ENCODE measurements around the gene SDHAF4. TPM values are rescaled to one million over a fixed set of nuclear protein-coding genes. Genes with fewer than 3 reads are reported as not detected.
"Not testable (repeated sequence)": the region's sequence is repeated elsewhere in the genome, so short reads cannot be mapped to it uniquely, and the experiment has no call there.

The SDHAF4 gene
- total and polyA plus RNA-seq, 8 donors = 3.2 to 16.3 (median 8.2) TPM; not detected in 1

GRCh38 chr6:70593118-70593486 is 26.4 kb downstream of the SDHAF4 start:
- intact Hi-C loops (cut with DNase I; ENCODE audit: low total_unique reads) = no loop called here
- Histone ChIP-seq H3K4me3 (no peak overlapping the region), H3K27ac (no peak overlapping the region), H3K36me3 (peaks cover 0 to 29% (median 13%) of the 10 kb centered on the region in 4 donors), H3K4me1 (no peaks in the 10 kb centered on the region), H3K9me3 (no peaks in the 10 kb centered on the region), H3K27me3 (no peaks in the 10 kb centered on the region)
- DNase-seq = no peak
- 90 to 98% (median 96%) methylated on average over 3 of the region's 3 CpGs for WGBS, 5 donors
- TF ChIP-seq, protein P1, sequence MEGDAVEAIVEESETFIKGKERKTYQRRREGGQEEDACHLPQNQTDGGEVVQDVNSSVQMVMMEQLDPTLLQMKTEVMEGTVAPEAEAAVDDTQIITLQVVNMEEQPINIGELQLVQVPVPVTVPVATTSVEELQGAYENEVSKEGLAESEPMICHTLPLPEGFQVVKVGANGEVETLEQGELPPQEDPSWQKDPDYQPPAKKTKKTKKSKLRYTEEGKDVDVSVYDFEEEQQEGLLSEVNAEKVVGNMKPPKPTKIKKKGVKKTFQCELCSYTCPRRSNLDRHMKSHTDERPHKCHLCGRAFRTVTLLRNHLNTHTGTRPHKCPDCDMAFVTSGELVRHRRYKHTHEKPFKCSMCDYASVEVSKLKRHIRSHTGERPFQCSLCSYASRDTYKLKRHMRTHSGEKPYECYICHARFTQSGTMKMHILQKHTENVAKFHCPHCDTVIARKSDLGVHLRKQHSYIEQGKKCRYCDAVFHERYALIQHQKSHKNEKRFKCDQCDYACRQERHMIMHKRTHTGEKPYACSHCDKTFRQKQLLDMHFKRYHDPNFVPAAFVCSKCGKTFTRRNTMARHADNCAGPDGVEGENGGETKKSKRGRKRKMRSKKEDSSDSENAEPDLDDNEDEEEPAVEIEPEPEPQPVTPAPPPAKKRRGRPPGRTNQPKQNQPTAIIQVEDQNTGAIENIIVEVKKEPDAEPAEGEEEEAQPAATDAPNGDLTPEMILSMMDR (IDR thresholded peaks at IDR 0.05) = no peak
- TF ChIP-seq POLR2AphosphoS5 (IDR thresholded peaks at IDR 0.05) (no peak), POLR2A (IDR thresholded peaks at IDR 0.05) (no peak), EP300 (IDR thresholded peaks at IDR 0.05) (no peak)

DNA sequence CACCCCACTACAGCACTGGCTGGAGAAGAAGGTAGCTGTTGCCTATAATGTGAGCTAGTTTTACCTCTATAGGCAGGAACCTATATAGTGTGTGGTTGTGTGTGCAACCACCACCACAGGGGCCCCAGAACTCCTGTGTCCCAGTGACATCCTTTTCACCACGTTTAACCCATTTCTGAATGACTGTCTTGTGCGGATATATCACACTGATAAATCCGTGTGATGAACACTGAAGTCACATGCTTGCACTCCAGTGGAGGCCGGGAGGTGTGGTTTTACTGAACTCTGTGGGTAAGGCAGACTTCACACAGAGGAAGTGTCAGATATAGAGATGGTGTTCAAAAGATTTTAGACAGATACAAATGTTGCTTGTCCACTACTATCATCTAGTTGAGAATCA is 32.5 kb downstream of the SDHAF4 start:
- Histone ChIP-seq H3K27me3 (no peaks in the 10 kb centered on the region), H3K4me1 (no peaks in the 10 kb centered on the region), H3K4me3 (no peak overlapping the region), H3K36me3 (peaks cover 0 to 4% (median 0%) of the 10 kb centered on the region in 4 donors), H3K27ac (no peak overlapping the region), H3K9me3 (peaks cover 0 to 5% (median 2%) of the 10 kb centered on the region in 4 donors)
- intact Hi-C loops (cut with DNase I; ENCODE audit: low total_unique reads) = no loop called here
- peak in 1 of 2 donors; percentile 26 for DNase-seq
- 67 to 79% (median 68%) methylated on average over 4 of the region's 4 CpGs for WGBS, 5 donors
- TF ChIP-seq POLR2A (IDR thresholded peaks at IDR 0.05) = no peak
- TF ChIP-seq POLR2AphosphoS5 (IDR thresholded peaks at IDR 0.05) = no peak
- no peak for TF ChIP-seq EP300 (IDR thresholded peaks at IDR 0.05)
- TF ChIP-seq, protein P1 (IDR thresholded peaks at IDR 0.05) = no peak

DNA sequence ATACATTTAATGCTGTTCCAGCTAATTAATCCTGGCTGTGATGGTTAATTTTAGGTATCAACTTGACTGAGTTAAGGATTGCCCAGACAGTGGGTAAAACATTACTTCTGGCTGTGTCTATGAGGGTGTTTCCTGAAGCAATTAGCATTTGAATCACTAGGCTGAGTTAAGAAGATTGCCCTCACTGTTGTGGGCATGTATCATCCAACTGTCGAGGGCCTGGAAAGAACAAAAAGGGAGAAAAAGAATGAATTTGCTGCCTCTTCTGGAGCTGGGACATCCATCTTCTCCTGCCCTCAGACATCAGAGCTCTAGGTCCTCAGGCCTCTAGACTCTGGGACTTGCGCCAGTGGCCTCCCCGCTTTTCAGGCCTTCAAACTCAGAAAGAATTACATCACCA is 34.3 kb downstream of the SDHAF4 start:
- H3K27me3 ChIP-seq = no peaks in the 10 kb centered on the region
- WGBS, 5 donors = 62 to 81% (median 75%) methylated on average over 3 of the region's 3 CpGs
- TF ChIP-seq EP300 (IDR thresholded peaks at IDR 0.05) = no peak
- intact Hi-C loops (cut with DNase I; ENCODE audit: low total_unique reads) = no loop called here
- H3K4me1 ChIP-seq = no peaks in the 10 kb centered on the region
- no peak overlapping the region for H3K4me3 ChIP-seq
- no peak for DNase-seq
- H3K27ac ChIP-seq = no peak overlapping the region
- H3K9me3 ChIP-seq = peaks cover 0 to 12% (median 4%) of the 10 kb centered on the region in 4 donors
- peaks cover 0 to 4% (median 0%) of the 10 kb centered on the region in 4 donors for H3K36me3 ChIP-seq

DNA sequence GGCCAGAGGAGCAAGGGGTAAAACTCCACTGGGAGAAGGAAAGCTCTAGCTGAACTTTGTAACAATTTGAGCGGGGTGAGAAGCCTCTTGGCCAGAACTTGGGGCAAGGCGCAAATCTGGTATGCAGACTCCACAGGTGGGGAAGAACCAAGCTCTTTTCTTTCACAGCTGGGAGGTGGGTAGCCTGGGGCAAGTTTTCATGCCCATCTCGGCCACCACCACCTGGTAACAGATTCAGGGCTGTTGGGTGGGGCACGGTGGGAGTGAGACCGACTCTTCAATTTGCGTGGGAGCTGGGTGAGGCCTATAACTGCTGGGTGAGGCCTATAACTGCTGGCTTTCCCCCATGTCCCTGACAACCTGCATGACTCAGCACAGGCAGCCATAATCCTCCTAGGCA is 37.5 kb downstream of the SDHAF4 start:
- no peaks in the 10 kb centered on the region for H3K36me3 ChIP-seq
- no peak overlapping the region for H3K4me3 ChIP-seq
- WGBS, 5 donors = 82 to 97% (median 93%) methylated on average over 6 of the region's 6 CpGs
- no peak for DNase-seq
- H3K9me3 ChIP-seq = peaks cover 0 to 12% (median 4%) of the 10 kb centered on the region in 4 donors
- TF ChIP-seq EP300 (IDR thresholded peaks at IDR 0.05) (no peak), POLR2A (IDR thresholded peaks at IDR 0.05) (no peak), POLR2AphosphoS5 (IDR thresholded peaks at IDR 0.05) (no peak)
- TF ChIP-seq, protein P1 (IDR thresholded peaks at IDR 0.05) = no peak
- intact Hi-C loops (cut with DNase I; ENCODE audit: low total_unique reads) = no loop called here
- H3K27me3 ChIP-seq = no peaks in the 10 kb centered on the region
- no peak overlapping the region for H3K27ac ChIP-seq
- H3K4me1 ChIP-seq = no peaks in the 10 kb centered on the region

DNA sequence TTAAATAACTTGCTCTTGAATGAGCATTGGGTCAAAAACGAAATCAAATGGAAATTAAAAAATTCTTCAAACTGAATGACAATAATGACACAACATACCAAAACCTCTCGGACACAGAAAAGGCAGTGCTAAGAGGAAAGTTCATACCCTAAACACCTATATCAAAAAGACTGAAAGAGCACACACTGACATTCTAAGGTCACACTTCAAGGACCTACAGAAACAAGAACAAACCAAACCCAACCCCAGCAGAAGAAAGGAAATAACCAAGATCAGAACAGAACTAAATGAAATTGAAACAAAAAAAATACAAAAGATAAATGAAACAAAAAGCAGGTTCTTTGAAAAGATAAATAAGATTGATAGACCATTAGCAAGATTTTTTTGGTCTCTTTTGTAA is 40.6 kb downstream of the SDHAF4 start:
- 60 to 84% (median 73%) methylated on average over 2 of the region's 2 CpGs for WGBS, 5 donors
- intact Hi-C loops (cut with DNase I; ENCODE audit: low total_unique reads); H3K27me3 ChIP-seq; DNase-seq; H3K4me1 ChIP-seq; H3K4me3 ChIP-seq; H3K27ac ChIP-seq; H3K36me3 ChIP-seq: not testable (repeated sequence)
- peaks cover 0 to 12% (median 4%) of the 10 kb centered on the region in 4 donors for H3K9me3 ChIP-seq

DNA sequence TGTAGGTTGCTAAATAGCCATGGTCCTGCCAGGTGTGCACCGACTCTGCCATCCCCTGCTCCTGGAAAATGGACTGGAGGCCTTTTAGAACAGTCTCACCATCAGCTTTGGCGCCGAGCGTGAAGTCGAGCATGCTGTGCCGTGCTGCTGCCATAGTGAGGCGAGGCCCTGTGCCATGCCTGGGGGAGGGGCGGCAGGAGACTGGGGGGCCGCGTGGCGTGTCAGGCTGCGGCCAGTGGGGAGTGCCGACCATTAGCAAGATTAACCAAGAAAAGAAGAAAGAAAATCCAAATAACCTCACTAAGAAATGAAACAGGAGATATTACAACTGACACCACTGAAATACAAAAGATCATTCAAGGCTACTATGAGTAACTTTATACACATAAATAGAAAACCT is 42.5 kb downstream of the SDHAF4 start:
- WGBS, 5 donors = 87 to 94% (median 91%) methylated on average over 13 of the region's 13 CpGs
- DNase-seq; intact Hi-C loops (cut with DNase I; ENCODE audit: low total_unique reads): not testable (repeated sequence)

More for the DNA sequence above, 42.5 kb downstream of the SDHAF4 start:
- not testable (repeated sequence) for H3K4me3 ChIP-seq, H3K4me1 ChIP-seq, H3K27me3 ChIP-seq, H3K27ac ChIP-seq, H3K9me3 ChIP-seq, H3K36me3 ChIP-seq

All from stomach (tissue), 9 donors.